HG03159 (cell line): ENCODE data around the gene FNDC3B.
"Not testable (repeated sequence)": the region's sequence is repeated elsewhere in the genome, so short reads cannot be mapped to it uniquely, and the experiment has no call there.

Experiments
- ATAC-seq: cut with Tn5 transposase; IDR thresholded peaks from one replicate; pipeline ENCODE4 v1.9.1; 2021; ENCODE audit warnings: mild to moderate bottlenecking, moderate library complexity; ENCODE audit not compliant: unreplicated experiment

Gene FNDC3B

GRCh38 chr3:172030181-172030580 lies 9.2 kb upstream of the FNDC3B start:
- no peak for ATAC-seq

DNA sequence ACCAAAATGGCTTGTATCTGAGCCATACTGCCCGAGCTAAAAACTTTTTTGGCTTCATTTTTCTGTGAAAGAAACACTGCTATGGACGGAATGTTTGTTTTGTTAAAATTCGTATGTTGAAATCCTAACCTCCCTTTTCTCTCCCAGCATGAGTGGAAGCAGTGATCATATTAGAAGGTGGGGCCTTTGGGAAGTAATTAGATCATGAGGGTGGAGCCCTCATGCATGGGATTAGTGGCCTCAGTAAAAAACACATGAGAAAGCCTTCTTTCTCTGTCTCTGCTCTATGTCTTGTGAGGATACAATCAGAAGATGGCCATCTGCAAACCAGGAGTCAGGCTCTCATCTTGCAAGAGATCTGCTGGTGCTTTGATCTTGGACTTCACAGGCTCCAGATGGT lies 7.4 kb upstream of the FNDC3B start:
- ATAC-seq, result no peak

DNA sequence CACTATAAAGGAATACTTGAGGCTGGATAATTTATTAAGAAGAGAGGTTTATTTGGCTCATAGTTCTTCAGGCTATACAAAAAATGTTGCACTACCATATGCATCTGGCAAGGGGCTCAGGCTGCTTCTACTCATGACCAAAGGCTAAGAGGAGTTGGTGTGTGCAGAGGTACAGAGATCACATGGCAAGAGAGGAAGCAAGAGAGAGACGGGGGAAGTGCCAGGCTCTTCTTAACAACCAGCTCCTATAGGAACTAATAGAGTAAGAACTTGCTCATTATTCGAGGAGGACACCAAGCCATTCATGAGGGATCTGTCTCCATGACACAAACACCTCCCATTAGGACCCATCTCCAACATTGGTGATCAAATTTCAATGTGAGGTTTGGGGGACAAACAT lies 6.0 kb upstream of the FNDC3B start:
- no peak for ATAC-seq

DNA sequence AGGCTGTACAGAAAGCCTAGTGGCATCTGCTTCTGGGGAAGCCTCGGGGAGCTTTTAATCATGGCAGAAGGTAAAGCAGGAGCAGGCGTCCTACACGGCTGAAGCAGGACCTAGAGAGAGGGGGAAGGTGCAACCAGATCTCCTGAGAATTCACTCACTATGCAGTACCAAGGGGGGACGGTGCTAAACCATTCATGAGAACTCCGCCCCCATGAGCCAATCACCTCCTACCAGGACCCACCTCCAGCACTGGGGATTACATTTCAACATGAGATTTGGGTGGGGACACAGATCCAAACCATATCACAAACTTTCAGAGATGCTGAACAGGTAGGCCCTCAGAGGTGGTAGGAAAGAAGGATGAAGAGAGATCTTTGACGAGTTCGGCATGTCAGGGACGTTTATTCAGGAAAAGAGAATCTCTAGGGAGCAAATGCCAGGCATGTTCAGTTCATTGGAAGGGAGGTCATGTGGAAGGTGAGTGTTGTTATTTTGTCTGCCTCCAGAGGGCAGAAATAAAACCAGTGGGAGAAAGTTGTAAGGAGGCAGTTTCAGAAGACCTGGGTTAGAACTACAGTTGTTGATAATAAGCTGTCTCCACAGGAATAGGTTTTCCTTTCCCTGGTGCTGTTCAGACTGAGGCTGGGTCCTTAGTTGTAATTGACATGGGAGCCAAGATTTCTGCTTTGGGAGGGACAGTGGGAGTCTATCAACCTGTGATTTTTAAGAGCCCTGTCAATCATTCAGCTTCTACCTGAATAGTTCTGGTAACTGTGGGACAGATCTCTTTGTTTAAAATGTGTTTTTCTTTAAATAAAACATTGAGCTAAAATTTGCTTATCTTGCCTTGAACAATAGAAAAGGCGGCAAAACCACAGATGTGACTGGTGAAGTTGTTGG lies 4.3 kb upstream of the FNDC3B start:
- ATAC-seq, result no peak

- no peak for ATAC-seq
These were observed 2.7 kb upstream of the FNDC3B start for GRCh38 chr3:172036541-172037215.

DNA sequence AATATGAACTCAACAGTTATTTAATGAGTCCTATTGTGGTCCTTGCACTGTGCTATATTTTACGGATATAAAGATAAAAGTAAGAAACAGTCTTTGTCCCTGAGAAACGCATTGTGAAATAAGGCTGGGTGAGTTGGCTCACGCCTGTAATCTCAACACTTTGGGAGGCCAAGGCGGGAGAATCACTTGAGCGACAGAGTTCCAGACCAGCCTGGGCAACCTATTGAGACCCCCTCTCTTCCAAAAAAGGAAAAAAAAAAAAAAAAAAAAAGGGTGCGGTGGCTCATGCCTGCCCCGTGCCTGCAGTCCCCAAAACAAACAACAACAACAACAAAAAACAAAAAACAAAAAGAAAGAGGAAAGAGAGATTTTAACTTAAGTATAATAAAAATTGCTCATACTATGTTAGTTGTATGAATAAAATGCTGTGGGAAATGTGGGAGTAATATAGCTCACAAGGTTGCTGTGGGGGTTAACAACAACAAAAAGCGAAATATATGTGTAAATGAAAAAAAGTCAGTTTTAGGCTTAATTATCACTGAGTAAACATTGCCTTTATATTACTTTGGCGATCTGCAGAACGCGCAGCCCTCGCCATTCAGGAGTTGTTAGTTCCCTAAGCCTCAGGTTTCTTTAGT lies 461 bp upstream of the FNDC3B start:
- no peak for ATAC-seq

DNA sequence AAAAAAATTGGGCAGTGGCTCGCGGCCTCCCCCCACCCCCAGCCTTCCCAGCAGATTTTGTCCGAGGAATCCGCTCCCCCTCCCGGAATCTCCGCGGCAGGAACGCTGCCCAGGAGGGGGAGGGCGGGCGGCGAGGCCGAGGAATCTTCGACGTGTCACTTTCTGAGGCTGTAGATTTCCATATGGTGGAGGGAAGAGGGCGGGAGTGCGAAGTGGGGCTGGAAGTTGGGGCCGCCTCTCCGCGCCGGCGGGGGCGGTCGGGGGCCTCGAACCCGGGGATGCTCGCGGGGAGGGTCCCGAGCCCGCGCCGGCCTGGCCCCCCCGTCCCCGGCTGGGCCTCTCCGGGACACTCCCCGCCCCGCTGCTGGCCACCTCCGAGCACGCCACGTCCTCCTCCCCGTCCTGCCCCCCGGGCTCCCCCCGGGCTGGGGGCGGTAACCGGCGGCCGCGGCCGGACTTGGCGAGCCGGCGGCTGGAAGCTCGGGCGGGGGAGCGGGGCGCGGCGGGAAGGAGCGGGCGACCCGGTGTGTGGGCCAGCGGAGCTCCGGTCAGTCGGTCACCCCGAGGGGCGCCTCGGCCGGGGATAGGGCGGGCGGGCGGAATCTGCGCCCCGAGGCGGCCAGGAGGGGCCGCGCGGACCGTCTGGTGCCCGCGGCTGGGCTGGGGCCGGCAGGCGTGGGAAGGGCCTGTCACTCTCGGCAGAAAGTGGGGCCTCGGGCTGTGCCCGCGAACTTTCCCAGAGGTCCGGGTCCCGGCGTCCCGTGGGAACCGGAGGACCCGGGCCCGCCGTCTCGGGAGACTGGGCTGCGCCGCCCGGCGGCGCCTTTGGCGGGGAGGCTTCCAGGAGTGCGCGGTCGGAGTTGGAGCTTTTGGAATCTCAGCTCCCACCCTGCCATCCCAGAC lies 951 bp downstream of the FNDC3B start:
- peak; percentile 28 for ATAC-seq

DNA sequence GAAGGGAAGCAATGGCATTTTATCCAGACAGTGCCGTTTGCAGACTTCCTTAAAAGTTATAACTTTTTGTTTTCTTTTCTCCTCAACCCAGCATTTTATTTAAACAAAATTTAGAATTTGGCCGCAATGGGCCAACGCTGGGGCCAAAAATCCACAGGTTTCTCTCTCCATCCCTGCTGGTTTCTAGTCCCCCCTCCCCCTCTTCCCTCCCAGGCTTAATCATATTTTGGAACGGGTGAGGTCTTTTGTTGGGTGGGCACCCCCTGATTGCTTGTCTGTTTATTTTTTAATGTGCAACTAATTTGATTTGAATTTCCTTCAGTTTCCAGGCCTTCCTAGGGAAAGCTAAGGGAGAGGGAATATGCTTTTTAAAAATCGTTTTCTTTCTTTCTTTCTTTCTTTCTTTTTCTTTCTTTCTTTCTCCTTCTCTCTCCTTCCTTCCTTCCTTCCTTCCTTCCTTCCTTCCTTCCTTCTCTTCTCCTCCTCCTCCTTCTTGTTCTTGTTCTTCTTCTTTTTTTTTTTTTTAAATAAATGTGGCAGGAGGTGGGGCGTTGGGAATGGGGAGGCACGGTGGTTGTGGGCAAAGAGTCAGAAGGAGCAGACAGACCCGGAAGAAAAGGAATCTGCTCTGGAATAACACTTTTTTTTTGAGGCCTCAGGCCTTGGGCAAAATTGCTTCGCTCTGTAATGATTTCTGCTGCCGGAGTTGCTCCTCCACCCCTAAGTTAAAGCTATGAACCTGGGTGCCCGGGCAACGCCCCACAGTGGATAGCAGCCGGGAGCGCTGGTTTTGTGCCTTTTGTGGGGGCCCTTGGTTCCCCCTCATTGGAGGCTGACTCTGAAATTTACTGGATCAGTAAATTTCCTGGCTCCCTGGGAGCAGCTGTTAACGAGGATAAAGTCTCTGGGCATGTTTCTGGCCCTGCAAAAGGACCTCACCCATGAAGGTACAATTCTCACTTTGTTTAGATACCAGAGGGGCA lies 1.9 kb downstream of the FNDC3B start:
- ATAC-seq, result no peak

DNA sequence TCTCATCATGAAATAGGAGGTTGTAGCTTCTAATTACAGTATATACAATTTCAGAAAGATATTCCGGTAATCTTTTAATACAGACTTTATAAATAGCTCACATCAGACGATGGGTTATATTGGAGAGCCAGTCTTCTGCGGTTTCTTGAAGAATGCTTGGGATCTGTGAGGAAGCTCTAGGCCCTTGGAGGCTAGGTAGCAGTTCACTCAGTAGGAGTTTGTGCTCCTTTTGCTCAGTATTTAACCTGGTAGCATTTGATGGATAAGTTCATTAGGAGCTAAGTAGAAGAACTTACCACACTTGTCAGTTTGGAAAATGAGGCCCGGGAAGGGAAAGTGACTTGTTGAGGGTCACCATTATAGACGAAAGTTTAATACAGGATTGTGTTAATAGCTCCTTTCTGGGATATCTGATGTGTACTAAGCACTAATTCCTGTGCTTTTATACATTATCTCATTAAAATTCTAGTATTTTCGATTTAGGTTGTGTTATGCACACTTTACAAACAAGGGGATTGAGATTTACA lies 2.8 kb downstream of the FNDC3B start:
- ATAC-seq, result no peak

DNA sequence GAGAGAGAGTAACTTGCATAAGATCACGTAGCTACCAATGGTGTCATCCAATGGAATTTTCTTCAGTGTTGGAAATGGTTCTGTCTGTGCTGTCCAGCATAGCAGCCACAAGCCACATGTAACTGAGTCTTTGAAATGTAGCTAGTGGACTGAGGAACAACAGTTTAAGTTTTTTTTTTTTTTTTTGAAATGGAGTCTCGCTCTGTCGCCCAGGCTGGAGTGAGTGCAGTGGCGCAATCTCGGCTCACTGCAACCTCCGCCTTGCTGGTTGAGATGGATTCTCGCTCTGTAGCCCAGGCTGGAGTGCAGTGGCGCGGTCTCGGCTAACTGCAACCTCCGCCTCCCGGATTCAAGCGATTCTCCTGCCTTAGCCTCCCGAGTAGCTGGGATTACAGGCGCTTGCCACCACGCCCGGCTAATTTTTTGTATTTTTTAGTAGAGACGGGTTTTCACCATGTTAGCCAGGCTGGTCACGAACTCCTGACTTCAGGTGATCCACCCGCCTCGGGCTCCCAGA lies 3.3 kb downstream of the FNDC3B start:
- not testable (repeated sequence) for ATAC-seq

DNA sequence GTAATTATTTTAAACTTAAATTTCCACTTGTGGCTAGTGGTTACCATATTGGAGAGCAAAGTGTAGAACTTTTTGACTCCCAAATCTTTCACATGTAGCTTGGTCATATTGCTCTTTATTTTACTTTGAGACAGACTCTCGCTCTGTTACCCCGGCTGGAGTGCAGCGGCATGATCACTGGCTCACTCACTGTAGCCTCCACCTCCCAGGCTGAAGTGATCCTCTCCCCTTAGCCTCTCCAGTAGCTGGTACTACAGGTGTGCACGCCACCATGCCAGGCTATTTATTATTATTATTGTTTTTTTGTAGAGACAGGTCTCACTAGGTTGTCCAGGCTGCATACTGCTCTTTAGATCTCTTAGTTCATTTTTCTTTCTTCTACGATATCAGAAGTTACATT lies 3.9 kb downstream of the FNDC3B start:
- no peak for ATAC-seq

GRCh38 chr3:172043766-172044165 lies 4.4 kb downstream of the FNDC3B start:
- ATAC-seq, result no peak

DNA sequence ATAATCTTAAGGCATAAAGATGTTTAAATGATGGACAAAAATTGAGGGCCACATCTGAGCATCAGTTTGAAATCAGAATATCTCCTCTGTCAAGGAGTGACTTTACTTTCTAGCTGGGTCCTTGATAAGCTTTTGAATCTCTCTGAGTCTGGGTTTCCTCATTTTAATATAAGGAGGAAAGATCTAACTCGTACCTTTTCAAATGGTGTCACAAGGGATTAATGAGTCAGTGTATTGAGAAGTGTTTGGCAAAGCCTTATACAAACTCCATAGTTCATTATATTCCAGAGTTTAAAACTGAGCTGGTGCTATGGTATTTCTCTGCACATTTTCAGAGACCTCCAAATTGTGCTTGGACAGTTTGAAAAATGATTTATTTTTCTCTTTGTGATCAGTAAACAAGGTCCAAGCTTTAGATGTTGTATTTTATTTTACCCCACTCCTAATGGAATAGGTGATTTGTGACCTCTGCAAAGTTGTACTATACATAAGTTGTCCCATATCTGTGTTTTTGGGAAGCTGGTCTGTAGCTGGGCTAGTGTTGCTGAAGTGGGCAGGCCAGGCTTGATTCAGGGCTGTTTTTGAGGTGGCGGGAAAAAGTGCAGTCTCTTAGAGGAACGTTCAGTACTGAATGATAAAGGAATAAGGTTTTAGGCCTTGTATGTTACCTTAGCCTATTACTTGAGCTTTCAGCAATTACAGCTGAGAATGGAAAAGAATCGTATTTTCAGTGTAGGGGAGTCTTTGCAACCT lies 5.6 kb downstream of the FNDC3B start:
- no peak for ATAC-seq

- no peak for ATAC-seq
These were observed 7.0 kb downstream of the FNDC3B start for GRCh38 chr3:172046268-172046915.

DNA sequence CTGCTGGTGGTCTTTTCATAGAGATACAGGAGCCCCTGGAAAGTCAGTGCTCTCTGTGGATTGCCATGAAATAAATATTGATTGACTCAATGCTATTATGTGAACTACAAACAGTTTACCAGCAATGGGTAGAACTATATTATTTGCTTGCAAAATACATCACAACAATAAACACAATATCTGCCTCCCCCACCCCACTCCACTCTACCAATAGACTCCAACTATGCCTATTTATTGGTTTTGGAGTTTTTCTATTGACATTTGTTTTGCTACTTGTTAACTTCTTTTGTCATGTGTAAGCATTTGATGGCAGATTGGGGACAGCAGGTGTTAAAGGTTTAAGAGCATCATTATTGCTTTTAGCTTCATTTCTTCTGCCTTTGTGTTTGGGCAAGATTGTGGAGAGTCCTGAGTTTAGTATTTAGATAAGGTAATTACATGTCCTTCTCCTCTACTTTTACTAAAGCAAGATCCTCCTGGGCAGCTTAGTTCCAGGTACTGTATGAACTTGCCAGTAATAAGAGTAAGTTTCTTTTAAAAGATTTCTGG lies 8.3 kb downstream of the FNDC3B start:
- no peak for ATAC-seq

DNA sequence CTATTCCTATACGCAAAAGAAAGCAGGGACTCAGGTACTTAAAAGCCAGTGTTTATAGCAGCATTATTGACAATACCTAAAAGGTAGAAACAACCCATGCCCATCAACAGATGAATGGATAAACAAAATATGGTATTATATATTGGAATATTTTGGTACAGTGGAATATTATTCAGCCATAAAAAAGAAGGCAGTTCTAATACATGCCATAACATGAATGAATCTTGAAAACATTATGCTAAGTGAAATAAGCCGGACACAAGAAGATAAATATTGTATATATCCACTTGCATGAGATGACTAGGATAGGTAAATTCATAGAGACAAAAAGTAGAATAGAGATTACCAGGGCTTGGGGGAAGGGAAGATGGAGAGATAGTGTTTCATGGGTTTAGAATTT lies 9.2 kb downstream of the FNDC3B start:
- ATAC-seq, result no peak

- no peak for ATAC-seq
These were observed 12.1 kb downstream of the FNDC3B start for GRCh38 chr3:172051310-172051956.
